Activated T-cell treated with anti-CD3 and anti-CD28 coated beads for 24 hours (primary cell): ENCODE measurements around the gene NEXN.
"Not testable (repeated sequence)": the region's sequence is repeated elsewhere in the genome, so short reads cannot be mapped to it uniquely, and the experiment has no call there.

Source experiments
- DNase-seq: peaks from one replicate; pipeline ENCODE4 v3.0.0-alpha.2; 2020; ENCODE audit warnings: low read depth

The NEXN gene

DNA sequence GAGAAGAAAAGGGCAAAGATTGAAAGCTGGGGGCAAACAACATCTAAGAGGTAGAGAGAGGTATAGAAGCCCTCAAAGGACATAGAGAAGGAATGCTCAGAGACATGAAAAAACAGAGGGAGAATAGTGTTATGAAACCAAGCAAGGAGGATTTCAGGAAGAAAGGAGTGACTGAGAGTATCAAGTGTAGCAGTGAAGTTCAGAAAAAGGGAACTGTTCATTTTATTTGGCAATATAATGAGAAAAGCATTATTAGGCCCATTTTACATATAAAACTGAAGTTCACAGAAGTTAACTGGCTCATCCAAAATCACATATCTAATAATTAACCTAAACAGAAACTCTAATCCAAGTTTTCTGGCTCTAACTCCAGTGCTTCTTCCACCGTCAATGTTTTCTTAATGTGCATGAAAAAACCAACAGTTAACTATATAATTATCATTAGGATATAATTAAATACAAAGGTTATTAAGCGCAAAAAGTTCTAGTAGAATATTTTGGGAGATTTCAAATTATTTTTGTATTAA is 17.7 kb downstream of the NEXN start:
- DNase-seq: no peak

DNA sequence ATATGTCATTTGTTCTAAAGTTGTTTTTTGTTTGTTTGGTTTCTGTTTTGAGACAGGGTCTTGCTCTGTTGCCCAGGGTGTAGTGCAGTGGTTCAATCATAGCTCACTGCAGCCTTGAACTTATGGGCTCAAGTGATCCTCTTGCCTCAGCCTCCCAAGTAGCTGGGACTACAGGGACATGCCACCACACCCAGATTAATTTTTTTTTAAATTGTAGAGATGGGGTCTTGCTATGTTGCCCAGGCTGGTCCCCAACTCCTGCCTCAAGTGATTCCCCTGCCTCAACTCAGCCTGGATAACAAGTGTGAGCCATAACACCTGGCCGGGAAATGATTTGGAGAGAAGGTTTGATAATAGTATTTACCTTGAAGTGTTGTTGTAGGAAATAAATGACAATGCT is 18.2 kb downstream of the NEXN start:
- DNase-seq: no peak

- DNase-seq: no peak
Observed at GRCh38 chr1:77910116-77910515, 21.7 kb downstream of the NEXN start.

- not testable (repeated sequence) for DNase-seq
Observed at GRCh38 chr1:77918918-77919317, 30.5 kb downstream of the NEXN start.

- no peak for DNase-seq
Observed at GRCh38 chr1:77925518-77925917, 37.1 kb downstream of the NEXN start.

DNA sequence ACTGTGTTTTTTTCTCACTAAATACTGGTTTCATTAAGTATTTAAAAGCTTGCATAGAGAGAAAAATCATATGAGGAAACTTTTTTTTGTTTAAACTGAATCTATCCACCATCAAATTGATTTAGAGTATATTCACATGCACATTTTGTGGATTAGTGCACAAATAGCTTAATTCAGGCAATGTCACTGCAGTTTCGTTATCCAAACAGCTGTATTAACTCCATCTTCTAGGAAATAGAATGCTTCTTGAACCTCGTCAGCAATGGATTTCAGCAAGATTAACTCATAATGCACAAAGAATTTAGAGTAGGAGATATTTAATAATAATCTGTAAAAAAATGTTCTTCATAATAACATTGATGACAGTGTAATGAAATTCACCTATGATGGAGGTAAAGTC is 37.5 kb downstream of the NEXN start:
- DNase-seq: no peak

- no peak for DNase-seq
Observed at GRCh38 chr1:77926561-77927357, 38.3 kb downstream of the NEXN start.

DNA sequence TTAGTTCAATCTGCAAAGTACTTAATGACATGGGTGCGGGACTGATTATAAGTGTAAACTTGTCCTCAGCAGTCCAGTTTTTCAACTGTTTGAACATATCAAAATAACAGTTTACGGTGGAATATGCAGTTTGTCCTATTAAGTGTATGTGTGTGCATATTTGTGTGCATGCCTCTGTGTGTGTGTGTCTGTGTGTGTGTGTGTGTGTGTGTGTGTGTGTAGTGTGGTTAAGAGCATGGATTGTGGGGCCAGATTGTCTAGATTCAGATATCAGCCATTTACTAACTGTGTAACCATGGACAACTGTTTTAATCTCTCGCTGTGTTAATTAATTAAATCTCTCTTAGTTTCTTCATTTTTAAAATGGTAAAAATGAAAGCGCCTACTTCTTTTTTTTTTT is 39.0 kb downstream of the NEXN start:
- DNase-seq: no peak

GRCh38 chr1:77929806-77930205 is 41.4 kb downstream of the NEXN start:
- no peak for DNase-seq

GRCh38 chr1:77938651-77939050 is 50.2 kb downstream of the NEXN start:
- DNase-seq: no peak

GRCh38 chr1:77940921-77941570 is 52.6 kb downstream of the NEXN start:
- DNase-seq: no peak

GRCh38 chr1:77942400-77943140 is 54.1 kb downstream of the NEXN start:
- no peak for DNase-seq

DNA sequence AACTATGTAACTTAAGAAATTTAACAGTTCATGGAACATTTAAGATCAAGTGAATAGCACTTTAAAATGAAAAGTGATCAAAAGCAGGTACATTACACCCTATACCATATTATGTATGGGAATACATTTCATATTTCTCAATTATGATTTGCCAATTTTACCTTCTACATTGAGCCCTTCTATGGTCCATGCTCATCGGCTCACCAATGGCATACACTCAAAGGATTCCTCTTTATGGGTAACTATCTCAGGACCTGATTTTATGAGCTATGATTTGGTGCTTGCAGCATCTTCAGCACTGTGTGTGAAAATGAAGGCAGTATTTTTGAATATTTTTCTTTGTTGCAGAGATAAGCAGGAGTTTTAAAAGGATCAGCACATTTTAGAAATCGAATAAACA is 56.9 kb downstream of the NEXN start:
- no peak for DNase-seq

GRCh38 chr1:77948841-77949424 is 60.5 kb downstream of the NEXN start:
- DNase-seq: no peak

DNA sequence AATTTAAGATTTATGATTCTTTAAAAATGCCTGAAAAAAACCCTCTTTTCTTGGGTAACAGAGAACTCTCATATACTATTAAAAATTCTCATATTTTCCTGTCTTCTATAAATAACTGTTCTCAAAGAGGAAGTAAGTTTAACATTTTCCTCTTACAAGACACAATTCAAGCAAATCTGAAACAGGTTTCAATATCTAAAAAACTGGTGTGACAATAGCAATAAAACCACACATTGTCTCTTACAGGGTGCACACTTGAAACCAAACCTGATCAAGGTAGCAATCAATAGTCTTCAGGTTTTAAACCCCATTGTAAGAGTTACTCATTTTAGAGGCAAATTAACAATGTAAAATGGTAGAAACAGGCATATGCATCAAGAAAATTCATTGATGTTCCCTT is 62.4 kb downstream of the NEXN start:
- no peak for DNase-seq

- DNase-seq: no peak
Observed at GRCh38 chr1:77951328-77951727, 62.9 kb downstream of the NEXN start.

DNA sequence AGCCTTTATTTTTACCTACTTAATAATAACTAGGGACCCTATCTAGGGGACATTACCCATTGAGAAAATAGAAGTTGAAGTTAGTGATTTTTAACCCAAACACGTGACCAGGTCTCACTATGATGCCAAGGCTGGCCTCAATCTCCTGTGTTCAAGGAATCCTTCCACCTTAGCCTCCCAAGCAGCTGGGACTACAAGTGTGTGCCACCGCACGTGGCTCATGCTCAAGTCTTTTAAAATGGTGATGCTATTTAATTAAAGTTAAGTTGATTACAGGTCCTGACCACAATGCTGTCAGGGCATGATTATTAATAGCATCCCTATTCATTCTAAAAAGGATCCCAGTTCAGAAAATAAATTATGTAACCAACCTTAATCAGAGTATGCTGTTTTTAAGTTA is 65.5 kb downstream of the NEXN start:
- no peak for DNase-seq

- DNase-seq: no peak
Observed at GRCh38 chr1:77954521-77954920, 66.1 kb downstream of the NEXN start.

- DNase-seq: no peak
Observed at GRCh38 chr1:77955709-77956108, 67.3 kb downstream of the NEXN start.

DNA sequence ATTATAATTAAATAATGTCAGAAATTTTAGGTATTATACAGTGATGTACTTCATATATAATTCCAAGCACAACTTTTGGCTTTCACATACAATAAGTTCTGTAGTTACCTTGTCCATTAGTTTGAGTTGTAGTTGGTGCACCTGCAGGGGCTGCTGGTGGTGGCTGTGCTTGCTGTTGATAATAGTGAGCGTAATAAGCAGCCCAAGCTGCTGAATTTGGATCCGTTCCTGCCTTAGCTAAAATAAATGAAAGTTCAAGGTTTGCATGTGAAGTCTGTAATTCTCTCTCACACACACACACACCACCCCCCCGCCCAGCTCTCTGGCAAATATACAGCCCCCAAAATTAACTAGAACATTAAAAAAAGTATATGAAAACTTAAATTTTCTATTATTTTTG is 68.0 kb downstream of the NEXN start:
- DNase-seq: no peak

DNA sequence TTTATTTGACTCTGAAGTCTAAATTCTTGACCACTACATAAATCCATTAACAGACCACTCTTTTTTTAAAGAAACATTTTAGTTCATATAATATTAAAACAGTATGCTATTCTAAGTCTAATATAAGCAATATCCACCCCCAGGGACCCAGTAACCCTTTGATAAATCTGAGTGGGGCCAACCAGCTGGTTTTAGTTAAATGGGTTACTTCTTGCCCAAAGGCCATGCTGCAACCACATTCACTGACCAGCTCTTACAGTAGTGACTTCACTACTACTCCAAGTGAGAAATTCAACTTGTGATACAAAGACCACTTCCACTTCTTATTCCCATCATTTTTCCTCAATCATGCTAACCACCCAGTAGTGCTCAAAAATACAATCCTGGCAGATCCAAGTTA is 70.0 kb downstream of the NEXN start:
- no peak for DNase-seq

DNA sequence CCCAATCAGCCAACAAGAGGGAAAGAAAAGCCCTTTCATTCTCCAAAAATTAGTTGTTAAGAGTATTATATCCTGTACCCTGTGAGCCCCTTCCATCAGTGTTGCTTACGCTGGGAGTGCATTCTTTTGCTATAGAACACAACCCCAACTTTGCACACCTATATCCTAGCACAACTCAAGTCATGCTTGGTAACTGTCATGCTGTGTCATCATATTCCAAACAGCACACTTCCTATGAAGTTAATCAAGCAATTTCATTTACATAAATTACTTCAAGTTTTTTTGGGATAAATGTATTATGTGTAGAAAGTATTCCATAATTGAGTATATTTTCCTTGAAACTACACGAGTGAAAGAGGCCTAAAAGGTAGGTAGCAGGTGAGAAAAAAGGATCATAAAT is 70.4 kb downstream of the NEXN start:
- no peak for DNase-seq

GRCh38 chr1:77961392-77961791 is 73.0 kb downstream of the NEXN start:
- DNase-seq: no peak
